HEK293 (cell line): ENCODE measurements around the gene SNCB.

Experiments used
- CTCF ChIA-PET: fragments of 350-600 bp; formaldehyde crosslinking; extraction: SDS; loops from one replicate; lab custom pipeline; 2021; ENCODE audit warnings: antibody characterized with exemption; lab: Yijun Ruan, JAX
- POLR2A ChIA-PET: fragments of 300-600 bp; formaldehyde crosslinking; extraction: SDS; loops from one replicate; lab custom pipeline; 2020; ENCODE audit warnings: antibody characterized with exemption, inconsistent platforms; lab: Yijun Ruan, JAX
- H3K27ac ChIP-seq: fragments of 200-500 bp; sonication (Bioruptor generic); 2 replicates; pipeline ENCODE4 v1.5.1; 2014; ENCODE audit warnings: low read depth, low read length, control low read depth, inconsistent platforms; ENCODE audit errors: extremely low read depth
- H3K36me3 ChIP-seq, 2 experiments: fragments of 200-500 bp in 1 of 2; sonication (Bioruptor generic) in 1 of 2; 1 replicate in 1 of 2; 2 replicates in 1 of 2; pipeline ENCODE4 v1.5.1; 2014 to 2017; ENCODE audit warnings: inconsistent platforms in 2 of 2, low read length in 2 of 2; ENCODE audit not compliant: control insufficient read depth in 2 of 2, insufficient read depth in 1 of 2
- H3K4me1 ChIP-seq: fragments of 200-500 bp; sonication (Bioruptor generic); 2 replicates; pipeline ENCODE4 v1.5.1; 2014; ENCODE audit warnings: mild to moderate bottlenecking, low read length, inconsistent platforms; ENCODE audit not compliant: control insufficient read depth, insufficient read depth
- H3K4me3 ChIP-seq: 2 replicates; pipeline ENCODE4 v1.5.1; 2011; ENCODE audit warnings: low read depth, mild to moderate bottlenecking, control low read depth, low read length, moderate library complexity
- H3K9me3 ChIP-seq: fragments of 200-500 bp; sonication (Bioruptor generic); 2 replicates; pipeline ENCODE4 v1.5.1; 2014; ENCODE audit warnings: low read depth, low read length, inconsistent platforms; ENCODE audit not compliant: control insufficient read depth, insufficient read depth
- GLIS1 ChIP-seq: fragments of 450-650 bp; formaldehyde crosslinking; IDR thresholded peaks from 2 replicates; pipeline ENCODE4 v1.5.1; 2016; ENCODE audit warnings: missing biosample characterization, missing genetic modification characterization
- KLF17 ChIP-seq: fragments of 450-650 bp; formaldehyde crosslinking; IDR thresholded peaks from 2 replicates; pipeline ENCODE4 v1.5.1; 2016; ENCODE audit warnings: missing biosample characterization, missing genetic modification characterization
- SETDB1 ChIP-seq: IDR thresholded peaks from one replicate; pipeline ENCODE4 v1.6.1; 2017; ENCODE audit warnings: mild to moderate bottlenecking, low read length, moderate library complexity, mixed read lengths; ENCODE audit not compliant: insufficient read length
- YY2 ChIP-seq: fragments of 450-650 bp; formaldehyde crosslinking; IDR thresholded peaks from 2 replicates; pipeline ENCODE4 v1.5.1; 2016; ENCODE audit warnings: missing biosample characterization, missing genetic modification characterization
- ZBTB10 ChIP-seq: fragments of 450-650 bp; formaldehyde crosslinking; IDR thresholded peaks from 2 replicates; pipeline ENCODE4 v1.5.1; 2016; ENCODE audit warnings: missing biosample characterization, missing genetic modification characterization
- ZBTB17 ChIP-seq: fragments of 450-650 bp; formaldehyde crosslinking; IDR thresholded peaks from 2 replicates; pipeline ENCODE4 v1.5.1; 2016; ENCODE audit warnings: missing biosample characterization, missing genetic modification characterization
- ZNF138 ChIP-seq: fragments of 450-650 bp; formaldehyde crosslinking; IDR thresholded peaks from 2 replicates; pipeline ENCODE4 v1.5.1; 2016; ENCODE audit warnings: missing biosample characterization, missing genetic modification characterization, borderline replicate concordance
- ZNF155 ChIP-seq: fragments of 450-650 bp; formaldehyde crosslinking; IDR thresholded peaks from 2 replicates; pipeline ENCODE4 v1.5.1; 2016; ENCODE audit warnings: missing biosample characterization, missing genetic modification characterization
- ZNF157 ChIP-seq: fragments of 450-650 bp; formaldehyde crosslinking; IDR thresholded peaks from 2 replicates; pipeline ENCODE4 v1.5.1; 2016; ENCODE audit warnings: missing biosample characterization, missing genetic modification characterization
- ZNF18 ChIP-seq: fragments of 450-650 bp; formaldehyde crosslinking; IDR thresholded peaks from 2 replicates; pipeline ENCODE4 v1.5.1; 2016; ENCODE audit warnings: missing biosample characterization, missing genetic modification characterization
- ZNF2 ChIP-seq: fragments of 450-650 bp; formaldehyde crosslinking; IDR thresholded peaks from 2 replicates; pipeline ENCODE4 v1.5.1; 2016; ENCODE audit warnings: missing biosample characterization, missing genetic modification characterization
- ZNF335 ChIP-seq: fragments of 450-650 bp; formaldehyde crosslinking; conservative IDR thresholded peaks from 2 replicates; pipeline ENCODE4 v1.5.1; 2016; ENCODE audit warnings: missing biosample characterization, missing genetic modification characterization
- ZNF366 ChIP-seq: fragments of 450-650 bp; formaldehyde crosslinking; conservative IDR thresholded peaks from 2 replicates; pipeline ENCODE4 v1.5.1; 2016; ENCODE audit warnings: missing biosample characterization, missing genetic modification characterization
- ZNF416 ChIP-seq: fragments of 450-650 bp; formaldehyde crosslinking; IDR thresholded peaks from 2 replicates; pipeline ENCODE4 v1.5.1; 2016; ENCODE audit warnings: missing biosample characterization, missing genetic modification characterization
- ZNF488 ChIP-seq: fragments of 450-650 bp; formaldehyde crosslinking; IDR thresholded peaks from 2 replicates; pipeline ENCODE4 v1.5.1; 2016; ENCODE audit warnings: missing biosample characterization, missing genetic modification characterization
- ZNF521 ChIP-seq: fragments of 450-650 bp; formaldehyde crosslinking; IDR thresholded peaks from 2 replicates; pipeline ENCODE4 v1.5.1; 2017; ENCODE audit warnings: missing biosample characterization, mild to moderate bottlenecking, missing genetic modification characterization
- ZNF571 ChIP-seq: fragments of 450-650 bp; formaldehyde crosslinking; IDR thresholded peaks from 2 replicates; pipeline ENCODE4 v1.5.0; 2017; ENCODE audit warnings: missing biosample characterization, missing genetic modification characterization
- ZNF600 ChIP-seq: fragments of 450-650 bp; formaldehyde crosslinking; IDR thresholded peaks from 2 replicates; pipeline ENCODE4 v1.5.1; 2016; ENCODE audit warnings: missing biosample characterization, missing genetic modification characterization
- ZNF626 ChIP-seq: fragments of 450-650 bp; sonication (Bioruptor Pico); formaldehyde crosslinking; IDR thresholded peaks from 2 replicates; pipeline ENCODE4 v1.5.1; 2018; ENCODE audit warnings: missing biosample characterization, missing genetic modification characterization, inconsistent platforms
- ZNF639 ChIP-seq: fragments of 450-650 bp; formaldehyde crosslinking; IDR thresholded peaks from 2 replicates; pipeline ENCODE4 v1.5.1; 2016; ENCODE audit warnings: missing biosample characterization, missing genetic modification characterization
- ZNF670 ChIP-seq: fragments of 450-650 bp; formaldehyde crosslinking; IDR thresholded peaks from 2 replicates; pipeline ENCODE4 v1.5.1; 2016; ENCODE audit warnings: missing biosample characterization, missing genetic modification characterization, low read depth
- ZSCAN30 ChIP-seq: fragments of 450-650 bp; IDR thresholded peaks from 2 replicates; pipeline ENCODE4 v1.5.1; 2018; ENCODE audit warnings: missing biosample characterization, mild to moderate bottlenecking, missing genetic modification characterization, moderate library complexity

SNCB gene

GRCh38 chr5:176658007-176658599 is 27.8 kb upstream of the SNCB start (continued):
- TF ChIP-seq ZBTB17 (tag by site-specific recombination) = peak; percentile 17; the same call in 1 of the 2 replicates
- TF ChIP-seq ZNF138 (tag by site-specific recombination) = no peak
- no peak for TF ChIP-seq ZNF335 (tag by site-specific recombination)
- no peak for TF ChIP-seq ZNF521 (tag by site-specific recombination)
- no peak for TF ChIP-seq ZNF670
- TF ChIP-seq YY2 (tag by site-specific recombination) = no peak
- no peak for TF ChIP-seq ZNF488 (tag by site-specific recombination)
- TF ChIP-seq ZNF155 (tag by site-specific recombination) = no peak
- TF ChIP-seq ZNF600 (tag by site-specific recombination) = peak; percentile 69
- no peak for TF ChIP-seq ZNF2 (tag by site-specific recombination)
- no peak for TF ChIP-seq KLF17 (tag by site-specific recombination)
- TF ChIP-seq ZNF157 (tag by site-specific recombination) = no peak
- no peak for TF ChIP-seq ZBTB10 (tag by site-specific recombination)
- TF ChIP-seq ZSCAN30 (tag by site-specific recombination) = 0 out of 2 replicates have a peak, but pooled peaks have one; percentile 9
- TF ChIP-seq SETDB1 = no peak
- TF ChIP-seq ZNF639 (tag by site-specific recombination) = no peak
- TF ChIP-seq ZNF366 (tag by site-specific recombination) = no peak
- no peak for TF ChIP-seq ZNF416 (tag by site-specific recombination)
- TF ChIP-seq GLIS1 = 0 out of 2 replicates have a peak, but pooled peaks have one; percentile 8

GRCh38 chr5:176656467-176656990 is 26.2 kb upstream of the SNCB start:
- Histone ChIP-seq H3K4me3 (no peak overlapping the region), H3K4me1 (no peaks in the 10 kb centered on the region), H3K9me3 (no peaks in the 10 kb centered on the region), H3K27ac (no peak overlapping the region), H3K36me3 (peaks cover 4 to 16% of the 10 kb centered on the region in 2 experiments; a peak in 2 of 3 replicates)
- ChIA-PET CTCF (interaction anchor here (0.6 to 1.9 kb wide), 3 partner anchors 114 to 457 kb away, joined by 3 to 10 read pairs (median 3); no protein-coding TSS in a partner anchor), POLR2A (interaction anchor here (0.7 kb wide), 1 partner anchor 14 kb away, joined by 3 read pairs; no protein-coding TSS in a partner anchor)
- no peak for TF ChIP-seq ZNF639 (tag by site-specific recombination)
- TF ChIP-seq ZNF571 (tag by site-specific recombination) = no peak
- no peak for TF ChIP-seq ZNF626 (tag by site-specific recombination)
- no peak for TF ChIP-seq ZNF335 (tag by site-specific recombination)
- no peak for TF ChIP-seq KLF17 (tag by site-specific recombination)
- TF ChIP-seq ZNF18 (tag by site-specific recombination) = no peak
